ENCODE measurements around the gene TEX44. TPM values are rescaled to one million over a fixed set of nuclear protein-coding genes. Genes with fewer than 3 reads are reported as not detected.

The TEX44 gene
- total and polyA plus RNA-seq, 8 donors = not detected

GRCh38 chr2:231634412-231634811 is 41.7 kb downstream of the TEX44 start:
- Histone ChIP-seq H3K4me3 (no peak overlapping the region), H3K36me3 (no peaks in the 10 kb centered on the region), H3K4me1 (no peaks in the 10 kb centered on the region), H3K27me3 (no peaks in the 10 kb centered on the region), H3K27ac (no peak overlapping the region), H3K9me3 (no peaks in the 10 kb centered on the region)
- DNase-seq (no peak), ATAC-seq (no peak), FAIRE-seq (no peak)
- intact Hi-C loops (cut with DNase I) = no loop called here
- TF ChIP-seq, protein P1, sequence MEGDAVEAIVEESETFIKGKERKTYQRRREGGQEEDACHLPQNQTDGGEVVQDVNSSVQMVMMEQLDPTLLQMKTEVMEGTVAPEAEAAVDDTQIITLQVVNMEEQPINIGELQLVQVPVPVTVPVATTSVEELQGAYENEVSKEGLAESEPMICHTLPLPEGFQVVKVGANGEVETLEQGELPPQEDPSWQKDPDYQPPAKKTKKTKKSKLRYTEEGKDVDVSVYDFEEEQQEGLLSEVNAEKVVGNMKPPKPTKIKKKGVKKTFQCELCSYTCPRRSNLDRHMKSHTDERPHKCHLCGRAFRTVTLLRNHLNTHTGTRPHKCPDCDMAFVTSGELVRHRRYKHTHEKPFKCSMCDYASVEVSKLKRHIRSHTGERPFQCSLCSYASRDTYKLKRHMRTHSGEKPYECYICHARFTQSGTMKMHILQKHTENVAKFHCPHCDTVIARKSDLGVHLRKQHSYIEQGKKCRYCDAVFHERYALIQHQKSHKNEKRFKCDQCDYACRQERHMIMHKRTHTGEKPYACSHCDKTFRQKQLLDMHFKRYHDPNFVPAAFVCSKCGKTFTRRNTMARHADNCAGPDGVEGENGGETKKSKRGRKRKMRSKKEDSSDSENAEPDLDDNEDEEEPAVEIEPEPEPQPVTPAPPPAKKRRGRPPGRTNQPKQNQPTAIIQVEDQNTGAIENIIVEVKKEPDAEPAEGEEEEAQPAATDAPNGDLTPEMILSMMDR (IDR thresholded peaks at IDR 0.05) = no peak
- WGBS, 2 donors = 77 to 80% methylated on average over 2 of the region's 2 CpGs

DNA sequence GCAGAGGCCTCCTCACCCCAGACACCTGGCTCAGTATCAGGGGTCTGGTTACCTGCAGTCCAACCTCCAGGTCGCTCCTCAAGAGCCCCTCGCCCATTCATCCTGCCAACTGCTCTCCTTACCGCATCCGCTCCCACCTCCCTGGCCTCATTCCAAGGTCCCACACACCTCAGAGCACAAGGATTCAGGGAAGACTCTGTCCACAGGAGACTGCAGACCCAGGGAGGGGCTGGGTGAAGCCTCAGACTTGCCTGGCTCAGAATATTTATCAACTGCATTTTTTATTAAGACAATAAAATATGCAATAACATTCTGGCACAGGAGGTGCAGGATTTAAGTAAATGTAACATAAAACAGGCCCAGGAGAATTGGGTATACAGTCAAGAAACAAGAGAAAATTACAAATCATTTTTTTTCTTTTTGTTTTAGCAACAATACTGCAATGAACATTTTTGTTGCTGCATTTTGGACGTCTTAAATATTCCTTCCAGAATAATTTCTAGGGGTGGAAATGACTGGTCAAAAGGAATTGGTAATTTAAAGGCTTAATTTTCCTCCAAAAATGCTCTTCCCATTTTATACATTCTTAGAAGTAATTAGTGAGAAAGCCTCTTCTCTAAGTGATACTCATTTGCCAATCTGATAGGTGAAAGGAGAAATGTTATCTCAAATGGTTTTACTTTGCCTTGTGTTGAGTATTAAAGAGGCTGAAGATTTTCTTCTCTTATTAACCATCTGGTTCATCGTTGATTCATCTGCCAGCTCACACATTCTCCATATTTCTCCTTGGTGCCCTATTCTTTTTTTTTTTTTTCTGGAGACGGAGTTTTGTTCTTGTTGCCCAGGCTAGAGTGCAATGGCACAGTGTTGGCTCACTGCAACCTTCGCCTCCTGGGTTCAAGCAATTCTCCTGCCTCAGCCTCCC is 42.5 kb downstream of the TEX44 start:
- Histone ChIP-seq H3K4me3 (no peak overlapping the region), H3K27ac (no peak overlapping the region), H3K27me3 (no peaks in the 10 kb centered on the region), H3K36me3 (no peaks in the 10 kb centered on the region), H3K4me1 (no peaks in the 10 kb centered on the region), H3K9me3 (no peaks in the 10 kb centered on the region)
- ATAC-seq (no peak), DNase-seq (no peak), FAIRE-seq (no peak)
- intact Hi-C loops (cut with DNase I) = no loop called here
- TF ChIP-seq, protein P1 (IDR thresholded peaks at IDR 0.05) = no peak
- WGBS, 2 donors = 75 to 82% methylated on average over 8 of the region's 8 CpGs

DNA sequence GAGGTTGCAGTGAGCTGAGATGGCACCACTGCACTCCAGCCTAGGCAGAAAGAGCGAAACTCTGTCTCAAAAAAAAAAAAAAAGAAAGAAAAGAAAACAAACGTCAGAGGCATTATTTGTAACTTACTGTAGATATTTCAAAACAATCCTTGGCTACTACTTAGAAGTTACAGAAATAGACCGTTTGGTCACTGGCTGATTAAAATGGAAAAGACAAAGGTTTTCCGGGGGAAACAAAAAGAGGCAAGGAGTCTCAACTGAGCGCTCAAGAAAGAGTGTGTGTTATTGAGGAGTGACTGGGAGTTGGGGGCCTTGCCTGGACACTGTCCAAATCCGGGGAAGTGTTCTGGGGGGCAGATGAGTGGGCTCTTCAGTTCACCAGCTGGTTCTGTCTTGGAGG is 47.6 kb downstream of the TEX44 start:
- intact Hi-C loops (cut with DNase I) = no loop called here
- Histone ChIP-seq H3K4me1 (no peaks in the 10 kb centered on the region), H3K4me3 (no peak overlapping the region), H3K36me3 (no peaks in the 10 kb centered on the region), H3K27ac (peak overlapping the region in 2 of 4 donors; percentile 6 to 62), H3K9me3 (no peaks in the 10 kb centered on the region), H3K27me3 (no peaks in the 10 kb centered on the region)
- DNase-seq = no peak
- WGBS, 2 donors = 63% methylated on average over 6 of the region's 6 CpGs
- no peak for FAIRE-seq
- ATAC-seq = no peak
- TF ChIP-seq, protein P1 (IDR thresholded peaks at IDR 0.05) = no peak

GRCh38 chr2:231640641-231641111 is 48.0 kb downstream of the TEX44 start:
- no peak for FAIRE-seq
- H3K27me3 ChIP-seq = no peaks in the 10 kb centered on the region
- no peak for DNase-seq
- peak in 3 of 4 donors; percentile 15 to 53 (median 40) for ATAC-seq
- WGBS, 2 donors = 65% methylated on average over 11 of the region's 11 CpGs
- H3K27ac ChIP-seq = peak overlapping the region in 1 of 4 donors; percentile 62
- TF ChIP-seq, protein P1 (IDR thresholded peaks at IDR 0.05) = no peak
- intact Hi-C loops (cut with DNase I) = no loop called here
- no peaks in the 10 kb centered on the region for H3K9me3 ChIP-seq
- H3K4me3 ChIP-seq = no peak overlapping the region
- H3K4me1 ChIP-seq = no peaks in the 10 kb centered on the region
- no peaks in the 10 kb centered on the region for H3K36me3 ChIP-seq
